Natural killer cell (primary cell): Measurements from ENCODE around the gene ARFGEF2. TPM values are rescaled to one million over a fixed set of nuclear protein-coding genes. Genes with fewer than 3 reads are reported as not detected.
"Not testable (repeated sequence)": the region's sequence is repeated elsewhere in the genome, so short reads cannot be mapped to it uniquely, and the experiment has no call there.

Experiments used
- ATAC-seq, 3 donors: fragments of 150-1000 bp in 2 of 3; fragments of 200-7000 bp in 1 of 3; cut with Tn5 transposase; 1 replicate in 1 of 3; 2 replicates in 2 of 3; pipeline ENCODE4 v1.10.0; 2021; ENCODE audit warnings: mild to moderate bottlenecking in 2 of 3, moderate library complexity in 2 of 3
- DNase-seq, 2 donors: peaks; one replicate each; pipeline versions ENCODE4 v3.0.0 to v3.0.0-alpha.2; 2013 to 2021; ENCODE audit warnings: mixed read lengths in 1 of 2
- H3K27ac ChIP-seq: one replicate; pipeline ENCODE4 v1.5.1; 2013; ENCODE audit warnings: mild to moderate bottlenecking, low read length
- H3K27me3 ChIP-seq: one replicate; pipeline ENCODE4 v1.6.1; 2013; ENCODE audit warnings: low read length; ENCODE audit not compliant: control insufficient read depth, insufficient read depth
- H3K36me3 ChIP-seq: one replicate; pipeline ENCODE4 v1.6.1; 2013; ENCODE audit warnings: low read length; ENCODE audit not compliant: control insufficient read depth, insufficient read depth
- H3K4me1 ChIP-seq: one replicate; pipeline ENCODE4 v1.6.1; 2013; ENCODE audit warnings: low read length; ENCODE audit not compliant: control insufficient read depth, insufficient read depth
- H3K4me3 ChIP-seq: one replicate; pipeline ENCODE4 v1.5.1; 2013; ENCODE audit warnings: low read length
- H3K9me3 ChIP-seq: one replicate; pipeline ENCODE4 v1.6.1; 2013; ENCODE audit warnings: low read length; ENCODE audit not compliant: control insufficient read depth, insufficient read depth
- H3K27ac Mint-ChIP-seq, 2 donors: one replicate each; pipeline ENCODE4 v1.8.0; 2022; ENCODE audit warnings: mild to moderate bottlenecking in 2 of 2, mixed read lengths in 2 of 2, moderate library complexity in 1 of 2
- H3K27me3 Mint-ChIP-seq, 2 donors: one replicate each; pipeline ENCODE4 v1.8.0; 2022; ENCODE audit warnings: low read depth in 2 of 2, mixed read lengths in 2 of 2
- H3K36me3 Mint-ChIP-seq: one replicate; pipeline ENCODE4 v1.8.0; 2022; ENCODE audit warnings: mixed read lengths
- H3K4me1 Mint-ChIP-seq, 2 donors: one replicate each; pipeline ENCODE4 v1.8.0; 2022; ENCODE audit warnings: mixed read lengths in 2 of 2
- H3K4me3 Mint-ChIP-seq: one replicate; pipeline ENCODE4 v1.8.0; 2022; ENCODE audit warnings: mild to moderate bottlenecking, moderate library complexity, mixed read lengths
- H3K9me3 Mint-ChIP-seq, 2 donors: one replicate each; pipeline ENCODE4 v1.8.0; 2022; ENCODE audit warnings: mixed read lengths in 2 of 2
- WGBS: methylation state at CpG from one replicate; pipeline ENCODE4 v1.1.7; 2013; ENCODE audit warnings: missing lambda C conversion rate; ENCODE audit not compliant: insufficient coverage; 5-methylcytosine and 5-hydroxymethylcytosine counted together
- intact Hi-C: fragments of 100-400 bp; cut with micrococcal nuclease; formaldehyde crosslinking; loops from one replicate; pipeline ENCODE4 v1.14.2; 2022
- total RNA-seq, 4 donors: library from RNA; stranded (reverse); fragments of 120-200 nt in 1 of 4; gene quantifications; one replicate each; pipeline versions ENCODE4 v1.2.3 to v1.2.4, GENCODE V29; 2013 to 2022
- TF ChIP-seq, protein P1 (sequence below): fragments of 200-600 bp; IDR thresholded peaks from one replicate; pipeline ENCODE4 v1.8.0; 2022; ENCODE audit warnings: antibody characterized with exemption

The ARFGEF2 gene
- total RNA-seq, 3 donors from 2014 or later (not counting 1 experiment from before 2014, with no cell fraction given): 22.7 to 26.9 (median 26.9) TPM

DNA sequence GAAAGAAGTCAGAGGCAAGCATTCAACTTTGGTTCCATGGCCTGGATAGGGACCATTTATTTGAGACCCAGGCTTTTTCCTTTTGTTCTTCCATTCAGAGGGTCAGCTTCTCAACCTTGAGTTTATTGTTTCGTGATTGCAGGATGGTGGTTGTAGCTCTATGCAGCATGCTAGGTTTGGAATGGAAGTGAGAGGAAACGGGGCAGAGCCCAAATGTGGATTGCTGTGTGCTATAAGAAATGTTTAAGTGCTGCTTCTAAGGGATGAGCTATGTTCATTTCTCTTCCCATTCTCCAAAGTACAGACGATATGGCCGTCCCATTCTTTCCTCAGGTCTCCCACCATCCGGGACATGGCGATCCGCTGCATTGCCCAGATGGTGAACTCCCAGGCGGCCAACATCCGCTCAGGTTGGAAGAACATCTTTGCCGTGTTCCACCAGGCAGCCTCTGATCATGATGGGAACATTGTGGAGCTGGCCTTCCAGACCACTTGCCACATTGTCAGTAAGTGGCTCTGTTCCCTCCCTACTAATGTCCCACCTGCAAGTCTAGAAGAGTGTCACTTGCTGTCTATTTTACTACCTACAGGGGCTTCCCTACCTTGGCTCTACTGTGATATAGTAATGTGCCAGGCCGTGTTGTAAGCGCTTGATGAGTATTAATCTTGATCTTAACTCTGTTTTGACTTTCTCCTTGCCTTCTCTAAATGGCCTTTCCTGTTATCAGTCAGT, 88.6 kb downstream of the ARFGEF2 start:
- H3K4me1 Mint-ChIP-seq: no peaks in the 10 kb centered on the region
- no peak overlapping the region for H3K4me3 Mint-ChIP-seq
- H3K4me1 ChIP-seq: no peaks in the 10 kb centered on the region
- 96% methylated on average over 11 of the region's 12 CpGs for WGBS
- TF ChIP-seq, protein P1, sequence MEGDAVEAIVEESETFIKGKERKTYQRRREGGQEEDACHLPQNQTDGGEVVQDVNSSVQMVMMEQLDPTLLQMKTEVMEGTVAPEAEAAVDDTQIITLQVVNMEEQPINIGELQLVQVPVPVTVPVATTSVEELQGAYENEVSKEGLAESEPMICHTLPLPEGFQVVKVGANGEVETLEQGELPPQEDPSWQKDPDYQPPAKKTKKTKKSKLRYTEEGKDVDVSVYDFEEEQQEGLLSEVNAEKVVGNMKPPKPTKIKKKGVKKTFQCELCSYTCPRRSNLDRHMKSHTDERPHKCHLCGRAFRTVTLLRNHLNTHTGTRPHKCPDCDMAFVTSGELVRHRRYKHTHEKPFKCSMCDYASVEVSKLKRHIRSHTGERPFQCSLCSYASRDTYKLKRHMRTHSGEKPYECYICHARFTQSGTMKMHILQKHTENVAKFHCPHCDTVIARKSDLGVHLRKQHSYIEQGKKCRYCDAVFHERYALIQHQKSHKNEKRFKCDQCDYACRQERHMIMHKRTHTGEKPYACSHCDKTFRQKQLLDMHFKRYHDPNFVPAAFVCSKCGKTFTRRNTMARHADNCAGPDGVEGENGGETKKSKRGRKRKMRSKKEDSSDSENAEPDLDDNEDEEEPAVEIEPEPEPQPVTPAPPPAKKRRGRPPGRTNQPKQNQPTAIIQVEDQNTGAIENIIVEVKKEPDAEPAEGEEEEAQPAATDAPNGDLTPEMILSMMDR: no peak
- ATAC-seq (no peak), DNase-seq (no peak)
- H3K27ac ChIP-seq: no peak overlapping the region
- no peaks in the 10 kb centered on the region for H3K9me3 Mint-ChIP-seq
- intact Hi-C loops: no loop called here
- H3K27ac Mint-ChIP-seq: no peak overlapping the region
- no peaks in the 10 kb centered on the region for H3K27me3 ChIP-seq
- H3K4me3 ChIP-seq: no peak overlapping the region
- H3K9me3 ChIP-seq: no peaks in the 10 kb centered on the region
- peaks cover 16% of the 10 kb centered on the region for H3K36me3 Mint-ChIP-seq
- no peaks in the 10 kb centered on the region for H3K27me3 Mint-ChIP-seq
- H3K36me3 ChIP-seq: peaks cover 77% of the 10 kb centered on the region

DNA sequence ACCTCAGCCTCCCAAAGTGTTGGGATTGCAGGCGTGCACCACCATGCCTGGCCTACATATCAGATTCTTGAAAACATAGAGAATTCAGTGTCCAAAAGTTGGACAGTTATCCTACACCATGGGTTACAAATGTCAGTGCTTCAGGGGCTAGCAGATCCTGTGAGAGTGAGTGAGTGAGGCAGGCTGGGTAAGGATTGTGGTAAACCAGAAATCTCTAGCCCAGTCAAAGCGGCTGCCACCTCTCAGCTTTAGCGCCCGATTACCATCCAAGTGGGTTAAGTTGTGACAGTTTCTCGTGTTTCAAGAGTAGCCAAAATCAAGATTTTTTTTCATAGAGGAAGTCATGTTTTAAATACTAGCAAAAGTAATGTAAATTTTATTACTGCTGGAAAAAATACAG, 102.7 kb downstream of the ARFGEF2 start:
- Mint-ChIP-seq H3K27me3 (no peaks in the 10 kb centered on the region), H3K4me1 (peaks cover 0 to 4% of the 10 kb centered on the region in 2 donors), H3K27ac (no peak overlapping the region), H3K9me3 (no peaks in the 10 kb centered on the region), H3K36me3 (peaks cover 14% of the 10 kb centered on the region), H3K4me3 (no peak overlapping the region)
- peaks cover 51% of the 10 kb centered on the region for H3K36me3 ChIP-seq
- intact Hi-C loops: no loop called here
- H3K4me1 ChIP-seq: peaks cover 5% of the 10 kb centered on the region
- ATAC-seq: peak; percentile 60 to 93 (median 67)
- WGBS: 39% methylated on average over 5 of the region's 5 CpGs
- TF ChIP-seq, protein P1: no peak
- H3K4me3 ChIP-seq: no peak overlapping the region
- H3K27ac ChIP-seq: no peak overlapping the region
- no peaks in the 10 kb centered on the region for H3K9me3 ChIP-seq
- H3K27me3 ChIP-seq: no peaks in the 10 kb centered on the region
- DNase-seq: no peak

DNA sequence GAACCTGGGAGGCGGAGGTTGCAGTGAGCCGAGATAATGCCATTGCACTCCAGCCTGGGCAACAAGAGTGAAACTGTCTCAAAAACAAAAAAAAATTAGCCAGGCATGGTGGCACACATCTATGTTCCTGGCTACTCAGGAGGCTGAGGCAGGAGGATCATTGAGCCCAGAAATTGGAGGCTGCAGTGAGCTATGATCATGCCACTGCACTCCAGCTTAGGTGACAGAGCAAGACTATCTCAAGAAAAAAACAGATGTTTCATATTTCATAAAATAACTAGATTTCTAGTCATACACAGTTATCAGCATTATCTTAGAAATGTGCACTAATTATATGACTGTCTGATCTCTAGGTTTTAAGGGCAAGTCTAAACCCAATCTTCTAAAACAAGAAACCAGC, 106.7 kb downstream of the ARFGEF2 start:
- H3K27ac Mint-ChIP-seq, H3K4me1 Mint-ChIP-seq, H3K4me1 ChIP-seq, H3K4me3 ChIP-seq, H3K27ac ChIP-seq, H3K4me3 Mint-ChIP-seq, DNase-seq, H3K27me3 ChIP-seq, intact Hi-C loops, H3K27me3 Mint-ChIP-seq, H3K9me3 Mint-ChIP-seq, H3K9me3 ChIP-seq, ATAC-seq: not testable (repeated sequence)
- H3K36me3 ChIP-seq: peaks cover 63% of the 10 kb centered on the region
- peaks cover 18% of the 10 kb centered on the region for H3K36me3 Mint-ChIP-seq
- 96% methylated on average over 2 of the region's 2 CpGs for WGBS

DNA sequence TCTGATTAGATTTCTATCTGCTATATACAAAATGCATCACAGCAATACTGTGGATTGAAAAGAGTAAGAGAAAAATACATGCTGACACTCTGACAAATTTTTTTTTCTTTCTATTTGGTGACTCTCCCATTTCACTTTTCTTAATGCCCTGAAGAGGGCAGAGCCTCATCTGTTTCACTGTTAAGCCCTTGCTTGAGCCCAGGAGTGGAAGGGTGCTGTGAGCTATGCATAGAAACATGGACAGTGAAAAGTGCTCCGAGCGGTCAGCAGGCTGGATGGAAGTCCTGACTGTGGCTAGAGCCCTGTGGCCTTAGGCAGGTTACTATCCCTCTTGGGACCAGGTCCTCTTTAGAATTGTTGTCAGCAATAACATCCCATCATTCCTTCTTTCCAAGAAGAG, 107.2 kb downstream of the ARFGEF2 start:
- H3K36me3 ChIP-seq: peaks cover 68% of the 10 kb centered on the region
- H3K9me3 ChIP-seq: no peaks in the 10 kb centered on the region
- H3K9me3 Mint-ChIP-seq: no peaks in the 10 kb centered on the region

More for the DNA sequence above, 107.2 kb downstream of the ARFGEF2 start:
- Histone ChIP-seq H3K27ac (no peak overlapping the region), H3K4me3 (no peak overlapping the region), H3K4me1 (peaks cover 5% of the 10 kb centered on the region), H3K27me3 (no peaks in the 10 kb centered on the region)
- WGBS: 94% methylated on average over 2 of the region's 2 CpGs
- TF ChIP-seq, protein P1: no peak
- Mint-ChIP-seq H3K27me3 (no peaks in the 10 kb centered on the region), H3K36me3 (peaks cover 23% of the 10 kb centered on the region), H3K27ac (no peak overlapping the region), H3K4me3 (no peak overlapping the region), H3K4me1 (peaks cover 0 to 4% of the 10 kb centered on the region in 2 donors)
- ATAC-seq (no peak), DNase-seq (peak in 1 of 2 donors; percentile 11)
- intact Hi-C loops: no loop called here
